GM18519 (cell line): ENCODE data around the gene TRIM28.
"Not testable (repeated sequence)": the region's sequence is repeated elsewhere in the genome, so short reads cannot be mapped to it uniquely, and the experiment has no call there.

ENCODE experiments used
- ATAC-seq: cut with Tn5 transposase; IDR thresholded peaks from one replicate; pipeline ENCODE4 v1.9.1; 2021; ENCODE audit warnings: mild to moderate bottlenecking, moderate library complexity; ENCODE audit not compliant: unreplicated experiment, low FRiP score

Gene TRIM28

GRCh38 chr19:58518256-58519086 is 25.4 kb upstream of the TRIM28 start:
- ATAC-seq = no peak

GRCh38 chr19:58519087-58519354 is 24.8 kb upstream of the TRIM28 start:
- no peak for ATAC-seq

GRCh38 chr19:58519355-58520256 is 24.3 kb upstream of the TRIM28 start, which contains the start of gene ZBTB45:
TSS of gene ZBTB45 (minus strand) at chr19:58519810. CDS start at chr19:58517673, 2,137 bp downstream.
- peak; percentile 58 for ATAC-seq

- no peak for ATAC-seq
These were observed 23.6 kb upstream of the TRIM28 start for GRCh38 chr19:58520257-58520599.

GRCh38 chr19:58521651-58522050 is 22.2 kb upstream of the TRIM28 start:
- ATAC-seq = no peak

- ATAC-seq = no peak
These were observed 21.2 kb upstream of the TRIM28 start for GRCh38 chr19:58522709-58523108.

GRCh38 chr19:58529405-58529804 is 14.5 kb upstream of the TRIM28 start:
- no peak for ATAC-seq

- no peak for ATAC-seq
These were observed 12.6 kb upstream of the TRIM28 start for GRCh38 chr19:58531034-58531840.

- ATAC-seq = no peak
These were observed 8.0 kb upstream of the TRIM28 start for GRCh38 chr19:58535857-58536256.

- ATAC-seq = no peak
These were observed 6.7 kb upstream of the TRIM28 start for GRCh38 chr19:58536852-58537798.

GRCh38 chr19:58538257-58539168 is 5.4 kb upstream of the TRIM28 start:
- ATAC-seq = no peak

- not testable (repeated sequence) for ATAC-seq
These were observed 4.7 kb upstream of the TRIM28 start for GRCh38 chr19:58539169-58539559.

- not testable (repeated sequence) for ATAC-seq
These were observed 1.1 kb upstream of the TRIM28 start for GRCh38 chr19:58542641-58543372.

- peak; percentile 32 for ATAC-seq
These were observed 874 bp downstream of the TRIM28 start for GRCh38 chr19:58544591-58545285.

- no peak for ATAC-seq
These were observed 1.6 kb downstream of the TRIM28 start for GRCh38 chr19:58545286-58546018.

- ATAC-seq = no peak
These were observed 2.2 kb downstream of the TRIM28 start for GRCh38 chr19:58546019-58546530.
